Mesenchymal stem cell (in vitro differentiated cells and primary cell): Measurements from ENCODE around the gene PTEN.

Experiments
- DNase-seq: peaks from one replicate; pipeline ENCODE4 v3.0.0-alpha.2; 2013
- H2AFZ ChIP-seq: one replicate; pipeline ENCODE4 v1.6.1; 2013; ENCODE audit warnings: low read depth, mild to moderate bottlenecking, control low read depth, inconsistent platforms, low read length, moderate library complexity
- H2AK5ac ChIP-seq: 2 replicates; pipeline ENCODE4 v1.6.1; 2013; ENCODE audit warnings: low read length, moderate library complexity, mild to moderate bottlenecking, inconsistent platforms; ENCODE audit not compliant: severe bottlenecking
- H2BK120ac ChIP-seq: one replicate; pipeline ENCODE4 v1.6.1; 2013; ENCODE audit warnings: low read depth, mild to moderate bottlenecking, inconsistent platforms, low read length, moderate library complexity
- H2BK12ac ChIP-seq, 2 experiments: one replicate each; pipeline ENCODE4 v1.6.1; 2013; ENCODE audit warnings: inconsistent platforms in 2 of 2, low read length in 2 of 2, mild to moderate bottlenecking in 2 of 2, moderate library complexity in 2 of 2, control low read depth in 1 of 2
- H2BK15ac ChIP-seq: one replicate; pipeline ENCODE4 v1.6.1; 2013; ENCODE audit warnings: mild to moderate bottlenecking, low read depth, inconsistent platforms; ENCODE audit not compliant: poor library complexity, severe bottlenecking
- H2BK5ac ChIP-seq: 2 replicates; pipeline ENCODE4 v1.6.1; 2013; ENCODE audit warnings: low read depth, mild to moderate bottlenecking, low read length, control low read depth, inconsistent platforms; ENCODE audit not compliant: poor library complexity, severe bottlenecking
- H3K14ac ChIP-seq, 2 experiments: one replicate each; pipeline ENCODE4 v1.6.1; 2013; ENCODE audit warnings: inconsistent platforms in 2 of 2, low read length in 2 of 2, control low read depth in 1 of 2, mild to moderate bottlenecking in 1 of 2, moderate library complexity in 1 of 2
- H3K18ac ChIP-seq, 2 experiments: one replicate each; pipeline ENCODE4 v1.6.1; 2013; ENCODE audit warnings: inconsistent platforms in 2 of 2, low read length in 2 of 2, control low read depth in 1 of 2, low read depth in 1 of 2, mild to moderate bottlenecking in 1 of 2
- H3K23ac ChIP-seq, 2 experiments: one replicate each; pipeline ENCODE4 v1.6.1; 2013; ENCODE audit warnings: inconsistent platforms in 2 of 2, low read length in 2 of 2, mild to moderate bottlenecking in 2 of 2, moderate library complexity in 2 of 2, control low read depth in 1 of 2
- H3K27ac ChIP-seq: 2 replicates; pipeline ENCODE4 v1.5.1; 2013; ENCODE audit warnings: mild to moderate bottlenecking, moderate library complexity, low read length, control low read depth, inconsistent platforms; ENCODE audit not compliant: poor library complexity, severe bottlenecking
- H3K27me3 ChIP-seq, 2 experiments: 2 replicates each; pipeline versions ENCODE4 v1.6.1 to v1.7.0; 2013; ENCODE audit warnings: low read length in 2 of 2, mild to moderate bottlenecking in 2 of 2, moderate library complexity in 2 of 2, control low read depth in 1 of 2, inconsistent platforms in 1 of 2; ENCODE audit not compliant: control insufficient read depth in 1 of 2, insufficient read depth in 1 of 2
- H3K36me3 ChIP-seq, 2 experiments: 2 replicates each; pipeline versions ENCODE4 v1.6.1 to v1.7.0; 2013; ENCODE audit warnings: low read length in 2 of 2, control low read depth in 1 of 2, inconsistent platforms in 1 of 2, low read depth in 1 of 2, mild to moderate bottlenecking in 1 of 2; ENCODE audit not compliant: insufficient read depth in 2 of 2, control insufficient read depth in 1 of 2
- H3K4ac ChIP-seq, 2 experiments: one replicate each; pipeline ENCODE4 v1.6.1; 2013; ENCODE audit warnings: inconsistent platforms in 2 of 2, low read length in 2 of 2, mild to moderate bottlenecking in 2 of 2, moderate library complexity in 2 of 2, control low read depth in 1 of 2, low read depth in 1 of 2
- H3K4me1 ChIP-seq: 2 replicates; pipeline ENCODE4 v1.6.1; 2013; ENCODE audit warnings: low read depth, low read length, control low read depth; ENCODE audit not compliant: control insufficient read depth, insufficient read depth
- H3K4me2 ChIP-seq: 2 replicates; pipeline ENCODE4 v1.6.1; 2013; ENCODE audit warnings: low read length, mild to moderate bottlenecking, inconsistent platforms; ENCODE audit not compliant: poor library complexity, severe bottlenecking
- H3K4me3 ChIP-seq, 2 experiments: 2 replicates each; pipeline versions ENCODE4 v1.5.1 to v1.7.0; 2013; ENCODE audit warnings: low read length in 2 of 2, mild to moderate bottlenecking in 2 of 2, control low read depth in 1 of 2, low read depth in 1 of 2; ENCODE audit not compliant: insufficient read depth in 1 of 2
- H3K79me1 ChIP-seq: replicated peaks from 2 replicates; pipeline ENCODE4 v1.6.1; 2013; ENCODE audit warnings: mild to moderate bottlenecking, control low read depth, low read length, inconsistent platforms; ENCODE audit not compliant: poor library complexity, severe bottlenecking
- H3K9ac ChIP-seq: 2 replicates; pipeline ENCODE4 v1.7.0; 2013; ENCODE audit warnings: mild to moderate bottlenecking, low read length, moderate library complexity
- H3K9me3 ChIP-seq: 2 replicates; pipeline ENCODE4 v1.7.0; 2013; ENCODE audit warnings: mild to moderate bottlenecking, low read length; ENCODE audit not compliant: control insufficient read depth
- H4K8ac ChIP-seq: one replicate; pipeline ENCODE4 v1.6.1; 2013; ENCODE audit warnings: inconsistent platforms, mild to moderate bottlenecking, low read length, moderate library complexity
- H4K91ac ChIP-seq: one replicate; pipeline ENCODE4 v1.6.1; 2013; ENCODE audit warnings: mild to moderate bottlenecking, low read length, inconsistent platforms
- WGBS: methylation state at CpG from one replicate; pipeline ENCODE4 v1.1.7; 2013; ENCODE audit warnings: mixed read lengths; 5-methylcytosine and 5-hydroxymethylcytosine counted together

Gene PTEN

GRCh38 chr10:87931836-87932230, 68.4 kb downstream of the PTEN start:
- Histone ChIP-seq H3K36me3 (peaks cover 0 to 32% of the 10 kb centered on the region in 2 experiments), H2BK15ac (no peak overlapping the region), H4K8ac (no peak overlapping the region), H3K4me2 (no peak overlapping the region), H3K23ac (no peak overlapping the region), H2AFZ (no peak overlapping the region), H4K91ac (no peak overlapping the region), H2BK12ac (no peak overlapping the region), H3K9me3 (no peaks in the 10 kb centered on the region), H2AK5ac (no peak overlapping the region), H2BK5ac (no peak overlapping the region), H2BK120ac (no peak overlapping the region), H3K27ac (no peak overlapping the region), H3K4me1 (no peaks in the 10 kb centered on the region), H3K14ac (no peak overlapping the region), H3K79me1 (peaks cover 1% of the 10 kb centered on the region), H3K27me3 (no peaks in the 10 kb centered on the region), H3K18ac (no peak overlapping the region), H3K9ac (no peak overlapping the region), H3K4me3 (no peak overlapping the region), H3K4ac (no peak overlapping the region)
- DNase-seq, result peak; percentile 64

- Histone ChIP-seq H2BK120ac (no peak overlapping the region), H3K36me3 (peaks cover 0 to 42% of the 10 kb centered on the region in 2 experiments), H3K27me3 (no peaks in the 10 kb centered on the region), H3K18ac (no peak overlapping the region), H3K27ac (no peak overlapping the region), H2AFZ (no peak overlapping the region), H4K8ac (no peak overlapping the region), H4K91ac (no peak overlapping the region), H2BK12ac (no peak overlapping the region), H3K4me3 (peak overlapping the region in 1 of 2 experiments; percentile 45), H2BK5ac (no peak overlapping the region), H3K4me2 (no peak overlapping the region), H2AK5ac (no peak overlapping the region), H3K23ac (no peak overlapping the region), H3K79me1 (peaks cover 5% of the 10 kb centered on the region), H3K4me1 (no peaks in the 10 kb centered on the region), H3K4ac (no peak overlapping the region), H3K9me3 (no peaks in the 10 kb centered on the region), H2BK15ac (no peak overlapping the region), H3K14ac (no peak overlapping the region), H3K9ac (peak overlapping the region; percentile 74)
- peak; percentile 56 for DNase-seq
- 82% methylated on average over 2 of the region's 3 CpGs for WGBS
These were observed 72.1 kb downstream of the PTEN start for GRCh38 chr10:87935290-87936141.

DNA sequence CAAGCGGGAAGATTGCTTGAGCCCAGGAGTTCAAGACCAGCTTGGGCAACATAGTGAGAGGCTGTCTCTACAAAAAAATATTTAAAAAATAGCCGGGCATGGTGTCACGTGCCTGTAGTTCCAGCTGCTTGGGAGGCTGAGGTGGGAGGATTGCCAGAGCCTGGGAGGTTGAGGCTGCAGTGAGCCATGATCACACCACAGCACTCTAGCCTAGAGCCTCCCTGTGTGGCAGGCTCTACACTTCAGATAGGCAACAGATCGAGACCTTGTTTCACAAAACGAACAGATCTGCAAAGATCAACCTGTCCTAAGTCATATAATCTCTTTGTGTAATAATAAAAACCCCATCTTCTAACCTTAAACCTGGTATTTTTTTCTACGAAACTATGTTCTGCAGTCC, 76.8 kb downstream of the PTEN start:
- Histone ChIP-seq H3K36me3 (peaks cover 0 to 64% of the 10 kb centered on the region in 2 experiments), H3K27me3 (no peaks in the 10 kb centered on the region), H3K4me2 (no peak overlapping the region), H4K8ac (no peak overlapping the region), H3K9ac (no peak overlapping the region), H3K4ac (no peak overlapping the region), H3K18ac (peak overlapping the region in 1 of 2 experiments; percentile 11), H4K91ac (no peak overlapping the region), H3K4me1 (no peaks in the 10 kb centered on the region), H3K27ac (no peak overlapping the region), H2BK15ac (no peak overlapping the region), H3K79me1 (peaks cover 9% of the 10 kb centered on the region), H3K23ac (no peak overlapping the region), H3K9me3 (no peaks in the 10 kb centered on the region), H2BK12ac (no peak overlapping the region), H2AFZ (no peak overlapping the region), H3K4me3 (no peak overlapping the region), H2BK5ac (no peak overlapping the region), H2AK5ac (no peak overlapping the region), H3K14ac (no peak overlapping the region), H2BK120ac (no peak overlapping the region)
- no peak for DNase-seq
- 97% methylated on average over 5 of the region's 6 CpGs for WGBS

- no peak overlapping the region for H3K4ac ChIP-seq
- no peak overlapping the region for H4K8ac ChIP-seq
- H3K4me2 ChIP-seq, result no peak overlapping the region
- H3K36me3 ChIP-seq, result peaks cover 3 to 68% of the 10 kb centered on the region in 2 experiments
- H2AFZ ChIP-seq, result no peak overlapping the region
- no peak overlapping the region for H2BK15ac ChIP-seq
- no peaks in the 10 kb centered on the region for H3K9me3 ChIP-seq
- H3K79me1 ChIP-seq, result peaks cover 15% of the 10 kb centered on the region
- DNase-seq, result no peak
- H3K23ac ChIP-seq, result no peak overlapping the region
- no peak overlapping the region for H3K9ac ChIP-seq
- no peak overlapping the region for H3K27ac ChIP-seq
- no peak overlapping the region for H2BK5ac ChIP-seq
- no peak overlapping the region for H3K14ac ChIP-seq
- no peak overlapping the region for H3K18ac ChIP-seq
- WGBS, result 40% methylated on average over 1 of the region's 1 CpG
- no peak overlapping the region for H2BK120ac ChIP-seq
- H4K91ac ChIP-seq, result no peak overlapping the region
- H3K4me1 ChIP-seq, result no peaks in the 10 kb centered on the region
- H2AK5ac ChIP-seq, result no peak overlapping the region
- H2BK12ac ChIP-seq, result no peak overlapping the region
- no peaks in the 10 kb centered on the region for H3K27me3 ChIP-seq
- no peak overlapping the region for H3K4me3 ChIP-seq
These were observed 79.6 kb downstream of the PTEN start for GRCh38 chr10:87942884-87943527.
